Common myeloid progenitor, CD34-positive (primary cell): ENCODE measurements around the gene CAMKK1.

Experiments
- CTCF ChIA-PET: fragments of 350-600 bp; sonication (Branson Sonifier 250); formaldehyde crosslinking; loops from one replicate; lab custom pipeline; 2021; ENCODE audit warnings: antibody characterized with exemption; lab: Charles Lee
- POLR2A ChIA-PET: fragments of 350-600 bp; sonication (Branson Sonifier 250); formaldehyde crosslinking; loops from one replicate; lab custom pipeline; 2021; ENCODE audit warnings: antibody characterized with exemption; lab: Charles Lee
- DNase-seq, 3 donors: peaks; one replicate each; pipeline versions ENCODE4 v3.0.0 to v3.0.0-alpha.2; 2013
- H3K27ac ChIP-seq, 2 experiments: 1 replicate in 1 of 2; 2 replicates in 1 of 2; pipeline ENCODE4 v1.7.0; 2013; ENCODE audit warnings: inconsistent platforms in 2 of 2, low read length in 2 of 2, mild to moderate bottlenecking in 2 of 2, low read depth in 1 of 2, moderate library complexity in 1 of 2; ENCODE audit not compliant: severe bottlenecking in 2 of 2, insufficient read depth in 1 of 2, poor library complexity in 1 of 2
- H3K27me3 ChIP-seq, 5 experiments: replicated peaks in 2 of 5; 1 replicate in 3 of 5; 2 replicates in 2 of 5; pipeline versions ENCODE4 v1.6.1 to v1.7.0; 2013; ENCODE audit warnings: low read length in 4 of 5, mild to moderate bottlenecking in 2 of 5, moderate library complexity in 2 of 5, inconsistent platforms in 1 of 5; ENCODE audit not compliant: insufficient read depth in 5 of 5, control insufficient read depth in 4 of 5
- H3K36me3 ChIP-seq, 4 experiments: 1 replicate in 2 of 4; 2 replicates in 2 of 4; pipeline versions ENCODE4 v1.6.1 to v1.7.0; 2013; ENCODE audit warnings: low read length in 3 of 4, control low read depth in 1 of 4, mild to moderate bottlenecking in 1 of 4; ENCODE audit not compliant: control insufficient read depth in 4 of 4, insufficient read depth in 4 of 4
- H3K4me1 ChIP-seq, 4 experiments: 1 replicate in 3 of 4; 2 replicates in 1 of 4; pipeline versions ENCODE4 v1.6.1 to v1.7.1; 2013; ENCODE audit warnings: low read length in 3 of 4, mild to moderate bottlenecking in 3 of 4, control low read depth in 1 of 4, inconsistent platforms in 1 of 4, moderate library complexity in 1 of 4; ENCODE audit not compliant: control insufficient read depth in 4 of 4, insufficient read depth in 4 of 4; ENCODE audit errors: control extremely low read depth in 1 of 4
- H3K4me3 ChIP-seq, 7 experiments: 1 replicate in 4 of 7; 2 replicates in 3 of 7; pipeline versions ENCODE4 v1.5.1 to v1.7.0; 2013; ENCODE audit warnings: mild to moderate bottlenecking in 7 of 7, low read length in 6 of 7, moderate library complexity in 6 of 7, inconsistent platforms in 2 of 7, low read depth in 2 of 7, control low read depth in 1 of 7; ENCODE audit not compliant: insufficient read depth in 4 of 7, control insufficient read depth in 1 of 7; ENCODE audit errors: extremely low read depth in 1 of 7
- H3K9me3 ChIP-seq, 5 experiments: 1 replicate in 4 of 5; 2 replicates in 1 of 5; pipeline versions ENCODE4 v1.6.1 to v1.7.1; 2013; ENCODE audit warnings: low read length in 4 of 5, mild to moderate bottlenecking in 2 of 5, inconsistent platforms in 1 of 5, low read depth in 1 of 5, moderate library complexity in 1 of 5; ENCODE audit not compliant: control insufficient read depth in 4 of 5, insufficient read depth in 2 of 5; ENCODE audit errors: control extremely low read depth in 1 of 5
- WGBS: methylation state at CpG from one replicate; pipeline ENCODE4 v1.1.5; 2013; ENCODE audit not compliant: insufficient coverage; 5-methylcytosine and 5-hydroxymethylcytosine counted together

Gene CAMKK1

DNA sequence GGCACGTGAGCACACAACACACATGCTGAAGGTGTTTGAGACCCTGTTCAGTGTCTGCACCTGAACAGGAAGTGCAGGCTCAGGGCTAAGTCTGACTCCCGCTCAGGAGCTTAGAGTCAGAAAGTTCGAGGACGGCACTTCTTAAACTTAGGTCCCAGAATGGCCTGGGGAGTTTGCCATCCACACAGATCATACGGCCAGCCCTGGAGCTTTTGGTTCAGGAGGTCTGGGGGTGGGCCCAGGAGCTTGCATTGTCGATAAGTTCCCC, 4.0 kb upstream of the CAMKK1 start:
- DNase-seq: no peak
- Histone ChIP-seq H3K27me3 (no peaks in the 10 kb centered on the region), H3K9me3 (no peaks in the 10 kb centered on the region), H3K4me1 (peaks cover 2 to 32% (median 25%) of the 10 kb centered on the region in 4 experiments), H3K27ac (no peak overlapping the region), H3K4me3 (no peak overlapping the region), H3K36me3 (peaks cover 2 to 45% (median 25%) of the 10 kb centered on the region in 4 experiments)
- ChIA-PET CTCF (interaction anchor here (0.6 to 1.4 kb wide), 3 partner anchors 8 to 522 kb away, joined by 3 to 4 read pairs (median 4); no protein-coding TSS in a partner anchor), POLR2A (no interaction called here)
- WGBS: 95% methylated on average over 6 of the region's 6 CpGs

DNA sequence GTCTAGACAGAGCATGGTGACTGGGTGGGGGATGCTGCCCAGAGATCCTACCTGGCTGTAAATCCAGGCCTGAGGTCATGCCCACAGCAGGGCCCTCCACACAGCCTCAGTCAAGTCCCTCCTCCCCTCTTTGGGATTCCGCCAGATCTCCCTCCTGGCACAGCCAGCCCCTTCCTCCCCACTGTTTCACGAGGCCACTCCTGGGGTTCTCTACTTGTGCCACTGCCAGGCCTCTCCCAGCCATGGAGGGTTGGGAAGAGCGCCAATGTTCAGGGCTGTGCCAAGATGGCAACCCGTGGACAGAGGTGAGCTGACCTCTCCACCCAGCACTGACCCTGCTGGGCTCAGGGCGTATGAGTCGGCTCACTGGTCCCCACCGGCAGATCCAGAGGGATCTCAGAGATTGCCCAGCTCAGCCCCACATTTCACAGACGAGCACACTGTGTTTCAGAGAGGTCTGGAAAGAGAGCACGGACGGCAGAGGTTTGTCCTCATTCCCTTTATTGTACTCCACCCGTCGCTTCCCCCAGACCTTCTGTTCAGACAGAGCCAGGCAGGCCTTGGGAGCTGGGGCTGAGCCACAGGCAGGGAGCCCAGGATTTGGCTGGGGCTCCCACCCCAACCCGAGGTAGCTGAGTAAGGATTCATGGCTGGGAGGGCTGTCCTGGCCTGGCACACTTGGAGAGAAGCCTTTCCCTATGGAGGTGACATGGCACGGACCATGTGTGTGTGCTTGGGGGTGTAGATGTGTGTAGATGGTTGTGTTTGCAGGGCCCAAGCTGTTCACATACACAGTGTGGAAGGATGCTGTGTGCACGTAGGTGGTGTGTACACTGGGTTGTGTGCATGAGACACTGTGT, 3.5 kb upstream of the CAMKK1 start:
- H3K36me3 ChIP-seq: peaks cover 2 to 40% (median 22%) of the 10 kb centered on the region in 4 experiments

DNA sequence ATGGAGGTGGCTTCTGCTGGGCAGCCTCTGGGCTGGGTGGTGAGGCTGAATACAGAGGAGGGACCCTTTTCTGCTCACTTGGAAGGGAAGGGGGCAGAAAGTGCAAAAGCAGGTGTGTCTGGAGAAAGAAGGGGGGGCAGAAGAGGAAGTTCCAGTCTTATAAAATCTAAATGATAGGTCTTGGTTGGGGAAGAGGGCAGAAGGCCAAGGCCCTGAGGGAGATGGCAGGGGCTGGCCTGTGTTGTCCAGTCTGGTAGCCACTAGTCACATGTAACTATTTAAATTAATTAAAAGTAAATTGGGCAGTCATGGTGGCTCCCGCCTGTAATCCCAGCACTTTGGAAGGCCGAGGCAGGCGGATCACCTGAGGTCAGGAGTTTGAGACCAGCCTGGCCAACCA, 2.5 kb upstream of the CAMKK1 start:
- Histone ChIP-seq H3K27ac (no peak overlapping the region), H3K27me3 (no peaks in the 10 kb centered on the region), H3K4me1 (peaks cover 2 to 38% (median 32%) of the 10 kb centered on the region in 4 experiments), H3K36me3 (peaks cover 2 to 33% (median 21%) of the 10 kb centered on the region in 4 experiments), H3K9me3 (no peaks in the 10 kb centered on the region), H3K4me3 (no peak overlapping the region)
- ChIA-PET CTCF (interaction anchor here (0.6 kb wide), 1 partner anchor 248 kb away, joined by 4 read pairs; no protein-coding TSS in a partner anchor), POLR2A (interaction anchor here (0.6 kb wide), 1 partner anchor 1698 kb away, joined by 3 read pairs; no protein-coding TSS in a partner anchor)
- no peak for DNase-seq
- WGBS: no CpG with 5 or more reads among the region's 3 CpGs

More for the DNA sequence above, 3.5 kb upstream of the CAMKK1 start:
- Histone ChIP-seq H3K4me3 (no peak overlapping the region), H3K27ac (no peak overlapping the region), H3K27me3 (no peaks in the 10 kb centered on the region), H3K9me3 (no peaks in the 10 kb centered on the region), H3K4me1 (peaks cover 2 to 38% (median 30%) of the 10 kb centered on the region in 4 experiments)
- ChIA-PET POLR2A (no interaction called here), CTCF (interaction anchor here (0.6 to 1.4 kb wide), 3 partner anchors 9 to 247 kb away, joined by 3 to 4 read pairs (median 4); no protein-coding TSS in a partner anchor)
- 84% methylated on average over 13 of the region's 15 CpGs for WGBS
- no peak for DNase-seq

DNA sequence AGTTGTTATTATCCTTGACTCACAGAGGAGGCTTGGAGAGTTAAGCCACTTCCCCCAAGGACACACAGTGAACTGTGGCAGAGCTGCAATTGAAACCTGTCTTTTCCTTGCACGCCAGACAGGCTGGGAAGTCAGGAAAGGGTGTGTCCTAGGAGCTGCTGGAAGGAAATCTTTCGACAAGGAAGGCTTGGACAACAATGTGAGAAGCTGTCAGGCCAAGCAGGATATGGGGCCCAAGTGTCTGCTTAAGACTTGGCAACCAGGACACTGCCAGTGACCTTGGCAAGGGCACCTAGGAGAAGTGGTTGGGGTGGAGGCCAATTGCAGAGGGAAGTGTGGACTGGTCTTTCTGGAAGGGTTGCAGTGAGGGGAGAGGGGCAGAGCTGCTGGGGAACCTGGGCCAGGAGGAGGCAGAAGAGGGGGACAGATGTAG, 2.1 kb upstream of the CAMKK1 start:
- Histone ChIP-seq H3K27me3 (no peaks in the 10 kb centered on the region), H3K27ac (no peak overlapping the region), H3K9me3 (no peaks in the 10 kb centered on the region), H3K36me3 (peaks cover 2 to 31% (median 21%) of the 10 kb centered on the region in 4 experiments), H3K4me1 (peaks cover 2 to 38% (median 32%) of the 10 kb centered on the region in 4 experiments), H3K4me3 (no peak overlapping the region)
- DNase-seq: no peak
- 69% methylated on average over 2 of the region's 2 CpGs for WGBS
- CTCF ChIA-PET: interaction anchor here (0.8 to 2.6 kb wide), 2 partner anchors 9 to 51 kb away, joined by 3 to 14 read pairs; no protein-coding TSS in a partner anchor
- POLR2A ChIA-PET: interaction anchor here (0.6 to 0.7 kb wide), 2 partner anchors 17 to 1697 kb away, joined by 3 read pairs; no protein-coding TSS in a partner anchor

DNA sequence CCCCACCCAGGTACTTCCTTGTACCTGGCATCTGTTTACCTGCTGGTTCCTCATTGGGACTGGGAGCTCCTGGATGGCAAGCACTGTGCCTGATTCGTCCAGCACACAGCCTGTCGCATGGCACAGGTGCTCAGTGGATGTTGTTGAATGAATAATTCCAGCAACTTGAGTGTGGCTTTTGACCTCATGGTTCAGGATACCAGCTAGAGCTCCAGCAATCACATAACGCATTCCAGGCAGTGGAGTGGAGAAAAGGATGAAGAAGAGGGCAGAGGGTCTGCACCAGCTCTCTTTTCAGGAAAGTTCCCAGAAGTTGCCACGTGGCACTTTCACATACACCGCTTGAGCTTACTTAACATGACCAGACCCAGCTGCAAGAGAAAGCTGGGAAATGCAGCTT, 1.3 kb upstream of the CAMKK1 start:
- Histone ChIP-seq H3K36me3 (peaks cover 2 to 25% (median 16%) of the 10 kb centered on the region in 4 experiments), H3K27ac (no peak overlapping the region), H3K4me1 (peaks cover 2 to 38% (median 32%) of the 10 kb centered on the region in 4 experiments), H3K4me3 (no peak overlapping the region), H3K27me3 (no peaks in the 10 kb centered on the region), H3K9me3 (no peaks in the 10 kb centered on the region)
- CTCF ChIA-PET: interaction anchor here (0.8 to 2.6 kb wide), 3 partner anchors 9 to 51 kb away, joined by 3 to 14 read pairs (median 3); no protein-coding TSS in a partner anchor
- POLR2A ChIA-PET: interaction anchor here (0.7 to 1.7 kb wide), 2 partner anchors 11 to 18 kb away, joined by 3 to 5 read pairs; no protein-coding TSS in a partner anchor
- 78% methylated on average over 3 of the region's 5 CpGs for WGBS
- DNase-seq: no peak

DNA sequence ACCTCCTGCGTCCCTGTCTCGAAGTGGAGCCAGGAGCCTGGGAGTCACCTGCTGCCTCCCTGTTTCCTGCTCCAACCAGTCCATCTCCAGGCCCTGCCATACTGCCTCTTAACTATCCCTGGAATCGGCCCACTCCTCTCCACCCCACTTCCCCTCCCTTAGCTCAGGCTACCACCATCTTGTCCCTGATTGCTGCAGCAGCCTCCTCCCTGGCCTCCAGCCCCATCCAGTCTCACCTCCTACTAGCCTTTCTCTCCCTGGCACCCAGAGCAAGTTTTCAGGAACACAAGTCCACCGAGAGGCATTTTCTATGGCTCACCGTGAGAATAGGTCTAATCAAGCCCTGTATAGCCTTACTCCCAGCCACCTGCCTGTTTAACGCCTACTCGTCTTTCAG, 865 bp upstream of the CAMKK1 start:
- no peaks in the 10 kb centered on the region for H3K27me3 ChIP-seq
- DNase-seq: no peak
- peaks cover 2 to 38% (median 32%) of the 10 kb centered on the region in 4 experiments for H3K4me1 ChIP-seq
- peaks cover 0 to 20% (median 14%) of the 10 kb centered on the region in 4 experiments for H3K36me3 ChIP-seq
- 69% methylated on average over 7 of the region's 7 CpGs for WGBS
- H3K27ac ChIP-seq: no peak overlapping the region
- no peaks in the 10 kb centered on the region for H3K9me3 ChIP-seq
- ChIA-PET CTCF (interaction anchor here (0.9 to 2.6 kb wide), 2 partner anchors 10 to 30 kb away, joined by 3 to 14 read pairs; no protein-coding TSS in a partner anchor), POLR2A (interaction anchor here (1.1 to 1.7 kb wide), 2 partner anchors 11 to 21 kb away, joined by 3 to 5 read pairs; no protein-coding TSS in a partner anchor)
- H3K4me3 ChIP-seq: peak overlapping the region in 5 of 7 experiments; percentile 49 to 78 (median 68)
